Cerebellar cortex (tissue), 1 donor: ENCODE results near the gene CORO2B.
A peak's percentile ranks its signal among the peaks of the same experiment; 100 is the strongest.
"Not testable (repeated sequence)": the region's sequence is repeated elsewhere in the genome, so short reads cannot be mapped to it uniquely, and the experiment has no call there.

Experiments used
- DNase-seq: peaks from one replicate; pipeline ENCODE4 v3.0.0-alpha.2; 2015; ENCODE audit warnings: low spot score

The CORO2B gene

GRCh38 chr15:68676011-68676605 is 97.3 kb downstream of the CORO2B start:
- DNase-seq, result no peak

- no peak for DNase-seq
Observed at GRCh38 chr15:68676926-68677325, 98.1 kb downstream of the CORO2B start.

- no peak for DNase-seq
Observed at GRCh38 chr15:68677996-68678395, 99.2 kb downstream of the CORO2B start.

- no peak for DNase-seq
Observed at GRCh38 chr15:68678746-68679145, 100.0 kb downstream of the CORO2B start.

- DNase-seq, result no peak
Observed at GRCh38 chr15:68679161-68679560, 100.4 kb downstream of the CORO2B start.

GRCh38 chr15:68679961-68680371 is 101.2 kb downstream of the CORO2B start:
- no peak for DNase-seq

- DNase-seq, result not testable (repeated sequence)
Observed at GRCh38 chr15:68680756-68681155, 102.0 kb downstream of the CORO2B start.

GRCh38 chr15:68681836-68682235 is 103.0 kb downstream of the CORO2B start:
- no peak for DNase-seq

- DNase-seq, result no peak
Observed at GRCh38 chr15:68682330-68682729, 103.5 kb downstream of the CORO2B start.

GRCh38 chr15:68683026-68683425 is 104.2 kb downstream of the CORO2B start:
- DNase-seq, result no peak

- no peak for DNase-seq
Observed at GRCh38 chr15:68683551-68683950, 104.8 kb downstream of the CORO2B start.

- no peak for DNase-seq
Observed at GRCh38 chr15:68684476-68684875, 105.7 kb downstream of the CORO2B start.

- DNase-seq, result peak; percentile 47
Observed at GRCh38 chr15:68687136-68687735, 108.4 kb downstream of the CORO2B start.

- peak; percentile 63 for DNase-seq
Observed at GRCh38 chr15:68691705-68692104, 112.9 kb downstream of the CORO2B start.

- peak; percentile 78 for DNase-seq
Observed at GRCh38 chr15:68693071-68693470, 114.3 kb downstream of the CORO2B start.

- no peak for DNase-seq
Observed at GRCh38 chr15:68694111-68694510, 115.3 kb downstream of the CORO2B start.

GRCh38 chr15:68695061-68695595 is 116.3 kb downstream of the CORO2B start:
- DNase-seq, result no peak

- DNase-seq, result no peak
Observed at GRCh38 chr15:68696414-68697363, 117.9 kb downstream of the CORO2B start.

- peak; percentile 77 for DNase-seq
Observed at GRCh38 chr15:68697711-68698690, 119.2 kb downstream of the CORO2B start.

GRCh38 chr15:68698708-68699107 is 119.9 kb downstream of the CORO2B start:
- no peak for DNase-seq

GRCh38 chr15:68699124-68699880 is 120.5 kb downstream of the CORO2B start:
- DNase-seq, result no peak
